Left renal cortex interstitium (tissue), 4 donors: ENCODE measurements around the gene PDIA2. TPM values are rescaled to one million over a fixed set of nuclear protein-coding genes. Genes with fewer than 3 reads are reported as not detected.

Experiments used
- DNase-seq, 4 donors: peaks; one replicate each; pipeline ENCODE4 v3.0.0-alpha.2; 2013; ENCODE audit warnings: low read depth in 4 of 4, low spot score in 2 of 4, missing footprints in 1 of 4
- polyA plus RNA-seq, 4 donors: library from polyadenylated mRNA; unstranded; fragments of 120-200 nt; gene quantifications; one replicate each; pipeline ENCODE4 v1.2.1, GENCODE V29; 2013; ENCODE audit not compliant: insufficient read length in 4 of 4

The PDIA2 gene
- polyA plus RNA-seq, 4 donors: 0.44 to 3.5 (median 1.7) TPM

DNA sequence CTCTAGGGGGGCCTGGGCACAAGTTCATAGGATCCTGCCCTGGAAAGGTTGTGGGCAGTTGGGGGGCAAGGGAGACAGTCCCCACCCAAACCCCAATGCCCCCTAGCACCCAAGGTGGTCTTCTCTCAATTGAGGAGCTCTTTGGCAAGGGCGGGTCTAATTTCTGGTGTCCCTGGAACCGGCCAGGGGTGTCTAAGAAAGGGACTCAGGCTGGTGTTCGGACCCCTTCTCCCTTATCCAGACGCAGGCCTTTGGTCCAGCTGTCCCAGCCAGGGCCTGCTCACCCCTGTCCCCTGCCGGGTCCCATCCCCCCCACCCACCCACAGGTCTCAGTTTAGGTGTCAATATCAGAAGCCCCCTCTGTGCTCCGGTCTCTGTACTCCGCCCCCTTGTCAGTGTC is 3.4 kb upstream of the PDIA2 start:
- DNase-seq: no peak

DNA sequence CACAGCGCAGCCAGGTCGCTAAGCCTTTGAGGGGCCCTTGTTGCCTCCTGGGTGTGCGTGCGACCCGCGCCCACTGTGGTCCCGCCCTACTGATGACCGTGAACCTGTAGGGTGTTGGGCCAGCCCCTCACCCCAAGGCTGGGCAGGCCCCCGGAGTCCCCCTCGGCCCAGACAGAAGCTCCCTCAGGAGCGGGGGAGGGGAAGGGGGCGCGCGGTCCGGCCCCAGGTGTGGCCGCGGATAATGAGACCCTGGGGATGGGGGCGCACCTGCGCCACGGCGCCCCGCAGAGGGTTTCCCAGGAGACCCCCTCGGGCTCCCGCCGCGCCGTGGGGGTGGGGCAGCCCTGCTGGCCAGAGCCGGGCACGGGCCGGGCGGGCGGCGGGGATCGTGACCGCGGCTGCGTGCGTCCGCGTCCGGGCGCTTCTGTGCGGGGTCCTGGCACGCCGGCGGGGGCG is 2.9 kb upstream of the PDIA2 start:
- DNase-seq: no peak

DNA sequence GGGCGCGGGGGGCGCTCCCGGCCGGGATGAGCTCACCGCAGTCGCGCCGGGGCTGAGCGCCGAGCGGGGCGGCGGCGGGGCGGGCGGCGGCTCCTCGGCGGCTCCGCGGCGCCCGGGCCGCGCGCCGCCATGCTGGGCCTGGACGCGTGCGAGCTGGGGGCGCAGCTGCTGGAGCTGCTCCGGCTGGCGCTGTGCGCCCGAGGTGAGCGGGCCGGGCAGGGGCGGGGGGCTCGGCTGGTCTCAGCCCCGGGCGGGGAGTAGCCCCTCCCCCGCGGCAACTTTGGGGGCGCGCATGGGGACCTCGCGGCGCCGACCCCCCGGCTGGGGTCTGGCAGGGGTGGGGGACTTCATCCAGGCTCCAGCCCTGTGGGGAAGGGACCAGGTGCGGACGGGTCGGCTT is 2.4 kb upstream of the PDIA2 start, which contains the start of gene ARHGDIG:
ARHGDIG (plus strand) TSS at position 40 of the 400 bp plus-strand sequence; CDS start at position 130, 90 bp downstream.
- no peak for DNase-seq

DNA sequence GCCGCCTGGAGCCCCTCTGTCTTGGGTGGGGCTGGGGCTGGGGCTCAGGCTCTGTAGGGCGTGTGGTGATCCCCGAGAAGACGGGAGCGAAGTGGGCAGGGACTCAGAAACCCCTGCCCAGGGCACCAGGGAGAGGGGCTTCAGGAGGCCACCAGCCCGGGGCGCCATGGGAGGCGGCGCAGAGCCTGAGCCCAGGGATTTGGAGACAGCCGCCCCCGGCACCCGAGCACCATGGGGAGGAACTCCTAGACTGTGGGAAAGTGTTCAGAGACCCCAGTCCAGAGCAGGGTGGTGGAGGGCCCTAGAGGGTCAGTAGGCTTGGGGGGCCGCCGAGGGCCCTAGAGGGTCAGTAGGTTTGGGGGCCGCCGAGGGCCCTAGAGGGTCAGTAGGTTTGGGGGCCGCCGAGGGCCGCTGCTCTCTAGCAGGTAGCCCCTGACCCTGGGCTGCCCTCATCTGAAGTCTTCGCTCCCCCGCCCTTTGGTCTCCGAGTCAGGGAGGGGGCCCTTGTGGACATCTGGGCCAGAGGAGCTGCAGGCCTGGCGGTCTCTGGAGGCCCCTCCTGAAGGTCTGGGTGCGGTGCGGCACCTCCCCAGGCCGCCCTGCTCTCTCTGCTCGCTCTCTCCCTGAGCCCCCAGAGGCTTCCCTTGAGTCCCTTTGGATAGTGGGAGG is 1.8 kb upstream of the PDIA2 start:
- DNase-seq: no peak

DNA sequence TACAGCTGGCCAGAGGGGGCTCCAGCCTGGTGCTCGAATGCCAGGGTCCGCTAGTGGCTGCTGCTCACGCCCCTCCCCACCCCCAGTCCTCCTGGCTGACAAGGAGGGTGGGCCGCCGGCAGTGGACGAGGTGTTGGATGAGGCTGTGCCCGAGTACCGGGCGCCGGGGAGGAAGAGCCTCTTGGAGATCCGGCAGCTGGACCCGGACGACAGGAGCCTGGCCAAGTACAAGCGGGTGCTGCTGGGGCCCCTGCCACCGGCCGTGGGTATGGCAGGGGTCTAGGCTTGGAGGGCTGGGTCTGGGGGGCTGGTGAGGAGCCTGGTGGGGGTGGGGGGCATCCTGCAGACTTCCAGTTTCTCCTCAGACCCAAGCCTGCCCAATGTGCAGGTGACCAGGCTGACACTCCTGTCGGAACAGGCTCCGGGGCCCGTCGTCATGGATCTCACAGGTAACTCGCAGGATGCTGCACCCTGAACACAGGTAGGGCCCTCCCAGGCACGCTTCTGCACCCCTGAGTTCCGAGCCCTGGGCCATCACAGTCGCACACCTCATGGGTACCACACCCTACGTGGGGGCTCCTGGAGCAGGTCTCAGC is 1.2 kb upstream of the PDIA2 start:
- DNase-seq: no peak

DNA sequence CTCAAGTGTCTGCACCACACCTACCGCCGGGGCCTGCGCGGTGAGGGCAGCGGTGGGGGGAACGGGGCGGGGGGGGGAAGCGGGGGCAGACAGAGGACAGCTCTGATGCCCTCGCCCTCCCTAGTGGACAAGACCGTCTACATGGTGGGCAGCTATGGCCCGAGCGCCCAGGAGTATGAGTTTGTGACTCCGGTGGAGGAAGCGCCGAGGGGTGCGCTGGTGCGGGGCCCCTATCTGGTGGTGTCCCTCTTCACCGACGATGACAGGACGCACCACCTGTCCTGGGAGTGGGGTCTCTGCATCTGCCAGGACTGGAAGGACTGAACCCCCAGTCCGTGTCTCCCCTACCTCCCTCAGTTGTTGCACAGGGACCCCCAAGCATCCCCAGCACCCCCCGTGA is 473 bp upstream of the PDIA2 start:
- no peak for DNase-seq

DNA sequence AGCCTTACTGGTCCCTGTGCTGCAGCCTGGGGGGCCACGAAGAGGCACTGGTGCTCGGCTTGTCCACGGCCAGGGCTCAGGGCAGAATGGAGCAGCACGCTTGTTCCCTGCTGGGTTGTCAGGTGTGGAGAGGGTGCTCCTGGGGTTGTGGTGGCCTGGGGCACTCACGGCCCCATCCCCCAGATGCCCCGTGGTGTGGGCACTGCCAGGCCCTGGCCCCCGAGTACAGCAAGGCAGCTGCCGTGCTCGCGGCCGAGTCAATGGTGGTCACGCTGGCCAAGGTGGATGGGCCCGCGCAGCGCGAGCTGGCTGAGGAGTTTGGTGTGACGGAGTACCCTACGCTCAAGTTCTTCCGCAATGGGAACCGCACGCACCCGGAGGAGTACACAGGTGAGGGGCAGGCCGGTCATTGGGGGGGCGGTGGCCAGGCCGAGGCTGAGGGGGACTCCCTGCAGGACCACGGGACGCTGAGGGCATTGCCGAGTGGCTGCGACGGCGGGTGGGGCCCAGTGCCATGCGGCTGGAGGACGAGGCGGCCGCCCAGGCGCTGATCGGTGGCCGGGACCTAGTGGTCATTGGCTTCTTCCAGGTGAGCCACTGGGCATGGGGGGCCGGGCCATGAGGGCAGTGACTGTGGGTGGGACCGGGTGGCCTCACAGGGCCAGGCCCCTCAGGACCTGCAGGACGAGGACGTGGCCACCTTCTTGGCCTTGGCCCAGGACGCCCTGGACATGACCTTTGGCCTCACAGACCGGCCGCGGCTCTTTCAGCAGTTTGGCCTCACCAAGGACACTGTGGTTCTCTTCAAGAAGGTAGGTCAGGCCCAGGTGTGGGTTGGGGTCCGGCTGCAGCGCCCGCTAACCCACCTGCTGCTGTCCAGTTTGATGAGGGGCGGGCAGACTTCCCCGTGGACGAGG is 1.5 kb downstream of the PDIA2 start:
- no peak for DNase-seq

DNA sequence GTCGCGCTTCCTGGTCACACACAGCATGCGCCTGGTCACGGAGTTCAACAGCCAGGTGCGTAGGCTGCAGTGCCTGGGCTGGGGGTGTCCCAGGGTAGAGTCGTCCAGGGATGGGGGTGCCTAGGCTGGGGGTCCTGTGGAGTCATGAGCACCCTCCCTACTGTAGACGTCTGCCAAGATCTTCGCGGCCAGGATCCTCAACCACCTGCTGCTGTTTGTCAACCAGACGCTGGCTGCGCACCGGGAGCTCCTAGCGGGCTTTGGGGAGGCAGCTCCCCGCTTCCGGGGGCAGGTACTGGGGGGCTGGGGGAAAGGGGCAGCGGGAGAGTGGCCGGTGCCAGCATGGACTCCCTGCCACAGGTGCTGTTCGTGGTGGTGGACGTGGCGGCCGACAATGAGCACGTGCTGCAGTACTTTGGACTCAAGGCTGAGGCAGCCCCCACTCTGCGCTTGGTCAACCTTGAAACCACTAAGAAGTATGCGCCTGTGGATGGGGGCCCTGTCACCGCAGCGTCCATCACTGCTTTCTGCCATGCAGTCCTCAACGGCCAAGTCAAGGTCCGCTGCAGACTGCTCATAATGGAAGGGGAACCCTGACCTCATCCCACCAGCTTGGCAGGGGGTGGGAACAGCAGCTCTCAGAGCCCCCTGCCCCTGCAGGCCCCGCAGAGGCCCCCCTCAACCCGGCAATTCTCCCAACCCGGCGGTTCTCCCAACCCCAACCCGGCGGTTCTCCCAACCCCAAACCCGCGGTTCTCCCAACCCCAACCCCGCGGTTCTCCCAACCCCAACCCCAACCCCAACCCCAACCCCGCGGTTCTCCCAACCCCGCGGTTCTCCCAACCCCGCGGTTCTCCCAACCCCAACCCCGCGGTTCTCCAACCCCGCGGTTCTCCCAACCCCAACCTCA is 2.4 kb downstream of the PDIA2 start:
- no peak for DNase-seq

DNA sequence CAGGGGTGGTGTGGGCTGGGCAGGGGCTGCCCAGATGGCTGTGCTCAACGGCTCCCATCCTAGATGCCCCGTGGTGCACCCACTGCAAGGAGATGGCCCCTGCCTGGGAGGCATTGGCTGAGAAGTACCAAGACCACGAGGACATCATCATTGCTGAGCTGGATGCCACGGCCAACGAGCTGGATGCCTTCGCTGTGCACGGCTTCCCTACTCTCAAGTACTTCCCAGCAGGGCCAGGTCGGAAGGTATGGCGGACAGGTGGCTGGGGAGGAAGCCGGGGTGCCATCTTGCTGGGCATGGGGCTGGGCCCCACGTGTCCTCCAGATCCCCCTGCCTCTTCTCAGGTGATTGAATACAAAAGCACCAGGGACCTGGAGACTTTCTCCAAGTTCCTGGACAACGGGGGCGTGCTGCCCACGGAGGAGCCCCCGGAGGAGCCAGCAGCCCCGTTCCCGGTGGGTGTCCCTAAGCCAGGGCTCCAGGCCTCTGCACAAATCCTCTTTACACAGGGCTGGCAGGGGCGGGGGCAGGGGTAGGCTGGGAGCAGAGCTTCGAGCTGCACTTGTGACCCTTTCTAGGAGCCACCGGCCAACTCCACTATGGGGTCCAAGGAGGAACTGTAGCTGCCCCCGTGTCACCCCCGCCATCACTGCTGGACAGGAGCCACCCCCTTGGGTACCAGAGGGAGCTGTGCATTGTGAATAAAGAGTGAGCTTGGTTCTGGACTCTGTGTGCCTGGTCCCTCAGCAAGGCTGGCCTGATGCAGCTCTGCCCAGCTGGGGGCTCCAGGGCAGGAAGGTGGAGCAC is 3.7 kb downstream of the PDIA2 start:
- no peak for DNase-seq

DNA sequence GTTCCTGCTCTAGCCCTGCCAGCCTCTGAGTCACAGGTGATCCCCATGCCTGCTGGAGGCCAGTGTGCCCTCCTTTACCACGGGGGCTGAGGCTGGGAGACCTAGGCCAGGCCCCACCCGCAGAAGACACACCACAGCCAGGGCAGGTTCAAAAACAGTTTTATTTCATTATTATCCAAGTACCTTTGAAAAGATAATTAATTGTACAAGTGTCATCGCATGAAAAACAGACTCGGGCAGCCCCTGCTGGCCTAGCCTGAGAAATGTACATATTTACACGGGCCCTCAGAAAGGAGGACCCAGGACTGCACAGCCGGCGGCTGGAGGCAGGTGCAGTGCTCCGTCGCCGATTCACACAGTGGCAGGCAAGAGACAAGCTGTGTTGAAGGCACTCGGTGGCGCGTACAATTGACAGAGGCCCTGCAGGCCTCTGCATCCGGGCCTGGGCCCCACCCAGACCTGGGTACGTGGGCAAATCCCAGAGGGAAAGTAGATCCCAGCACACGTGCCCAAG is 4.4 kb downstream of the PDIA2 start:
- no peak for DNase-seq

DNA sequence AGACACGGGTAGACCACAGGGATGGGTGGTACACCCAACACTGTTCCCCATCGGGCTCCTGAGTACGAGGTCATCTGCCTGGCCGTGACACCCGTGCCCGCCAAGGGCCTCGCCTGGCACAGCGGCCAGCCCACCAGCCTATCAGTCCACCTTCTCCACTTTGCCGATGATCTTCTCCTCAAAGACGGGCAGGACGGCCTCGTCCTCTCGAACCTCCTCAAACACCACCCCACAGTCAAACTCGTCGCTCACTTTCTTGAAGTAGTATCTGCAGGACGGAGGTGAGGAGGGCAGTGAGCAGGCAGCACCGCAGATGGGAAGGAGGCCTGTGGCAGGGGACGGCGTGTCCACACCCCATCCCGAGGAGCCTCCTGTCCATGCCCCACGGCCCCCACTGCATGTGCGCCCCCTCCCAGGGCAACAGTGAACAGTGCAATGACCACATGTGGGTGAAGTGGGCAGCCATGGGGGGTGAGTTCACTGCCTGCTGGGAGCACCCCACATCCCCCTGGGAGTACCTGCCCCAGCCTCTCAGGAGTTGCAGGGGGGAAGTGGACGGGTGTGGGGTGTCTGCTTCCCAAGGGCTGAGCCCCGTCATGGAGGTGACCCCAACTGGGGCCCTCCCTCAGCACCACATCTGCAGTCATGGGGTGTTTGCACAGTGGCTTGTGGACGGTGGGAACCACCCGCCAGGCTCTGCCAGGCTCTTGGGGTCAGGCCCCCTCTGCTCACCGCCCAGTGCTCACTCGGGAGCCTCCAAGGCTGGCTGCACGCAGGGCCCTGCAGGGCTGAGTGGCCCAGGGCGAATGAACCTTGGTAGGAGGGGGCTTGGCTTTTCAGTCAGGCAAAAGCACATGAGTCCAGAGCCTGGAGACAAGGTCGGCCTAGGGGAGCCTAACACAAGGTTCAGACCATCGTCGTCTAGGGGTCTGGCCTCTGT is 5.3 kb downstream of the PDIA2 start:
- DNase-seq: no peak

DNA sequence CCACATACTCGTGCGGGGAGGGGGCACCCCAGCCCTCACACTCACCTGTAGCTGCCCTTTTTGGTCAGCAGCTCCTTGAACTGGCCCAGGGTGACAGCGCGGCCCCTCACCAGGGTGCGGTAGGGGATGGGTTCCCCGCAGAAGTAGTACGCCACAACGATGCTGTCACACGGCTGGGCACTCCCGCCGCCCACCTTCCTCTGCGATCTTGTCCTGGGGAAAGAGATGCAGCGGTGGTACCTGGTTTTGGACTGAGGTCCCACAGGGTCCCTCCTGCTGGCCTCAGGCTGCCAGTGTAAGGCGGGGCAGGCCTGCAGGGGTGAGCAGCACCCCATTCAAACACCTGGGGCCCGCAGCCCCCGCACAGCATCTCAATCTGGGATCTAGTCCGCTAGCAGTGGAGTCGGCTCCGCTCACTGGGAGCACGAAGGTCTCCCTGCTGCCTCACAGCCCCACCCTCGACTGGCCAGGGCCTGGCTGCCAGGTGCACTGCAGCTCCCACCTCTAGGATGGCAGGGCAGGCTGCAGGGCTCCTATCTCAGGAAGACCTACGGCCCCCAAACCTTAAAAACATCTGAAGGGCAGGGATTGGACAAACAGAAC is 6.5 kb downstream of the PDIA2 start:
- DNase-seq: no peak

DNA sequence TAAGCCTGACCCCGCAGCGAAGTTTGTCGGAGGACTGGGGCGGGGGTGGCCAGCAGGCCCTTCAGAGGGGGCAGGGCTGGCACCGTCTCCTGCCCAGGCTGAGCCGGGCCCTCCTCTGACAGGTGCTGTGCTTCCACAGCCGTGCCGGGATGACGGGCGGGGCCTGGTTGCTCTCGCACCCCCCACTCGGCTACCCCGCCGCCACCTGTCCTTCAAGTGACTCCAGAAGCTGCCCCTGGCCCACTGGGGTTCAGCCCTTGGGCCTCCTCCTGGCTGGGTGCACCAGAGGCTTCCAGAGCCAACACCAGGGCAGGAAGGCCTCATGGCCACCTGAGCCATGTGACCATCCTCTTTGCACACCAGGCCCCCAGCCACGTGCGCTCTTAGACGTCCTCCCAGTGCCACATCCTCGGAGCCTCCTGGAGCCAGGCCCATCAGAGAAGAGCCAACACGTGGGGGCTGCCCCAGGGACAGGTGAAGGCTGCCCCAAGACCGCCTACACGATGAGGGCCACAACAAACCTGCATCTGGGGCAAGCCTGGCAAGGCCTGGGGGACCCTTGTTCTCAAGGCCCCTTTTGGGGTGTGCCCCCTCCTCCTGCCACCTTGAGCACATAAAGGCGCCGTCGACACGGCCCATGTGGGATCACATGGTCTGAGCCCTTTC is 7.2 kb downstream of the PDIA2 start:
- DNase-seq: no peak

DNA sequence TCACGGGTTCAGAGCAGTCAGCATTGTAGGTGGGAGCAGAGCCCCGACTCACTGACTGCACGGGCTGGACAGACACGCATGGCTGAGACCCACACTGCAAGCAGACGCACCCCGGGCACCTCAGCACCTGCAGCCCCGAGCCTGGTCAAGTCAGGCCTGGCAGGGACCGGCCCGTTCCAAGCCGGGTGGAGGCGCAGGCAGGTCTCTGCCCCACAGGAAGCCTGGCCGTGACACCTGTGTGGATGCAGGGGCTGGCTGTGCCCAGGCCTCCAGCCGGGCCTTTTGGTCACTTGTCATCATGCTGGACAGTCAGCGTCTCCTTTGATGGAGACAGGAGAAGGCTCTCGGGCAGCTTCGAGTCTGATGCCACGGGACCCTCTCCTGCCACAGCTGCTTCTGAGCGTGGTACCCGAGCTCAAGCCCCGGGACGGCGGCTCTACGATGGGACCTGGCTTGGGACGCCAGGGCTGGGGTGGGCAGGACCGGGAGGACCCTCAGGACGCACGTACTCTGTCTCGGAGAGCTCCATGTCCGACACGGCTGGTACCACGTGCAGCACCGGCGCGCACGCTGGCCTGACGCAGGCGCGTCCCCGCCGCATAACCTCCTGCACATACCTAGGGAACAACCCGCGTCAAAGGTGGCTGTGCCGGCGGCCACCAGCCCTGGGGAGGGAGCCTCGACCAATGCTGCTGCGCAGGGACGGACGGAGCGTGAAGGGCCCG is 7.9 kb downstream of the PDIA2 start:
- DNase-seq: no peak

DNA sequence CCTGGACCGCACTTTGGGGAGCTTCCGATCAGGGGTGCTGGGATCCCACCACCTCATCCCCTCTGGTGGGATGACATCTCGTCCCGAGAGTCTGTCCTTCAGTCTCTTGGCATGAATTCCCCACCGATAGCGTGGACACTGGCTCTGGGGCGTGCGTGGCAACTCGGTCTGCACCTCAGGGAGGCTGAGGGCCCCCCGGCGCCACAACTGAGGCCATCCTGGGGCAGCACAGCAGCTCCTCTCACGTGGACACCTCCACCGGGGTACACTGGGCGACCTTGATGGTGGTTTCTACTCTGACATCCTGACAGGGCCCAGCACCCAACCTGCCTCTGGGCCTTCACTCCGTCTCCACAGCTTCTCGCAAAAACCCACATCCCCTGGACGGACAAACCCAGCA is 8.6 kb downstream of the PDIA2 start:
- no peak for DNase-seq

DNA sequence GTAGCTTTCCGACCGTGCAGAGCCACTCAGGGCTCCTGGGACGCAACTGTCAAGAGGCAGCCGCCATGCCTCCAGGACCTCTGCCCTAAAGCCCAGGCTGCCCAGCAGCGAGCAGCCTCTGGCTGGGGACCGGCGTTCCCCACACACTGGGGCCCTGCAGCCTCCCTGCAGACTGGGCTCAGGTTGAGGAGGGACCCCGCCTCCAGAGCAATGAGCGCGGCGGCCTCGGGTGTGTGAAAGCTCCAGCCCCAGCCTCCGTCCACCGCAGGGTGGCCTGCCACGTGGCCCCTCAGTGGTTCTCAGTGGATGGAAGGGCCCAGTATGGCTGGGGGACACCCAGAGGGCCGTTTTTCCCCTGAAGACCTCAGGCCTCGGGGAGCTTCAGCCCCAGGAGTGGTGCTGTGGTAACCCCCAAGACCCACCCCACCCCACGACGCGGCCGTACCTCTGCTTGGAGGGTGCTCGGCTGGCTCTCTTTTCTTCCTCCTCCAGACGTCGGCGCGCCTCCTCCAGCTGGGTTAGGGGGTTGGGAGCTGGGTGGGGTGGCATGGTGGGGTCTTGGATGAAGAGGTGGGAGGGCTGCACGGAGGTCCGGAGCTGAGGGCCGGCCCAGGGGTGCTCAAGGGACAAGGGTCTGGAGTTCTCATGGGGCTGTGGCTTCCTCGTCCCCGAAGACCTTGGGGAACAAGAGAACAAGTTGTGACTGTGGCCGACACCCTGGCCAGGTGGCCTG is 10.2 kb downstream of the PDIA2 start:
- DNase-seq: no peak
